Neural progenitor cell (in vitro differentiated cells): Measurements from ENCODE around the gene KCNK17. TPM values are rescaled to one million over a fixed set of nuclear protein-coding genes. Genes with fewer than 3 reads are reported as not detected.

Source experiments
- DNase-seq: peaks from one replicate; pipeline ENCODE4 v3.0.0-alpha.2; 2016; ENCODE audit warnings: low spot score
- H2AFZ ChIP-seq: fragments of 200-600 bp; sonication (generic); replicated peaks from 2 replicates; pipeline ENCODE4 v1.6.1; 2016; ENCODE audit warnings: antibody characterized with exemption
- H3F3A ChIP-seq: fragments of 200-600 bp; sonication (generic); 2 replicates; pipeline ENCODE4 v1.6.1; 2016; ENCODE audit warnings: antibody characterized with exemption, low read depth
- H3K27ac ChIP-seq: fragments of 200-600 bp; sonication (generic); 2 replicates; pipeline ENCODE4 v1.5.1; 2016; ENCODE audit warnings: mild to moderate bottlenecking
- H3K27me3 ChIP-seq: fragments of 200-600 bp; sonication (generic); 2 replicates; pipeline ENCODE4 v1.6.1; 2016; ENCODE audit warnings: mild to moderate bottlenecking, moderate library complexity
- H3K36me3 ChIP-seq: fragments of 200-600 bp; sonication (generic); 2 replicates; pipeline ENCODE4 v1.5.1; 2016
- H3K4me1 ChIP-seq: fragments of 200-600 bp; sonication (generic); 2 replicates; pipeline ENCODE4 v1.6.1; 2016; ENCODE audit warnings: mixed run types
- H3K4me2 ChIP-seq: fragments of 200-600 bp; sonication (generic); 2 replicates; pipeline ENCODE4 v1.6.1; 2016
- H3K4me3 ChIP-seq: fragments of 200-600 bp; sonication (generic); 2 replicates; pipeline ENCODE4 v1.5.1; 2016
- H3K79me2 ChIP-seq: fragments of 200-600 bp; sonication (generic); 2 replicates; pipeline ENCODE4 v1.6.1; 2016; ENCODE audit warnings: low read depth
- H3K9ac ChIP-seq: fragments of 200-600 bp; sonication (generic); 2 replicates; pipeline ENCODE4 v1.6.1; 2016
- H3K9me3 ChIP-seq: fragments of 200-600 bp; sonication (generic); 2 replicates; pipeline ENCODE4 v1.5.1; 2016; ENCODE audit warnings: low read depth
- H4K20me1 ChIP-seq: fragments of 200-600 bp; sonication (generic); 2 replicates; pipeline ENCODE4 v1.6.1; 2016; ENCODE audit warnings: low read depth
- H3K27ac Mint-ChIP-seq: 3 replicates; pipeline ENCODE4 v1.8.0; 2021; ENCODE audit warnings: mixed read lengths
- H3K27me3 Mint-ChIP-seq: 2 replicates; pipeline ENCODE4 v1.8.0; 2022; ENCODE audit warnings: low read depth, mild to moderate bottlenecking, inconsistent platforms, moderate library complexity, mixed read lengths; ENCODE audit not compliant: insufficient read depth
- H3K36me3 Mint-ChIP-seq: 3 replicates; pipeline ENCODE4 v1.8.0; 2021; ENCODE audit warnings: mixed read lengths
- H3K4me1 Mint-ChIP-seq: 3 replicates; pipeline ENCODE4 v1.8.0; 2021; ENCODE audit warnings: mixed read lengths
- H3K4me3 Mint-ChIP-seq: 3 replicates; pipeline ENCODE4 v1.8.0; 2021; ENCODE audit warnings: mild to moderate bottlenecking, moderate library complexity, mixed read lengths
- H3K9me3 Mint-ChIP-seq: 3 replicates; pipeline ENCODE4 v1.8.0; 2020; ENCODE audit warnings: mixed read lengths
- CTCF ChIP-seq: fragments of 200-600 bp; sonication (generic); IDR thresholded peaks from 2 replicates; pipeline ENCODE4 v1.5.1; 2017; ENCODE audit warnings: antibody characterized with exemption, mild to moderate bottlenecking
- EZH2 ChIP-seq: fragments of 200-600 bp; sonication (generic); IDR thresholded peaks from 2 replicates; pipeline ENCODE4 v1.6.1; 2017; ENCODE audit warnings: antibody characterized with exemption, mild to moderate bottlenecking, moderate library complexity
- EZH2phosphoT487 ChIP-seq: fragments of 200-600 bp; sonication (generic); IDR thresholded peaks from 2 replicates; pipeline ENCODE4 v1.6.1; 2017; ENCODE audit warnings: antibody characterized with exemption
- total RNA-seq: library from RNA; depleted of rRNA; stranded (reverse); fragments of >200 nt; gene quantifications from 2 replicates; pipeline ENCODE4 v1.2.3, GENCODE V29; 2015; ENCODE audit warnings: low replicate concordance

KCNK17 gene
- total RNA-seq, 1 donor from 2014 or later, result not detected

GRCh38 chr6:39250507-39250906 is 63.7 kb downstream of the KCNK17 start:
- no peaks in the 10 kb centered on the region for H3K36me3 ChIP-seq
- no peaks in the 10 kb centered on the region for H3K4me1 ChIP-seq
- no peaks in the 10 kb centered on the region for H3K9me3 ChIP-seq
- H2AFZ ChIP-seq, result no peak overlapping the region
- no peak overlapping the region for H3K4me2 ChIP-seq
- Mint-ChIP-seq H3K27ac (no peak overlapping the region), H3K9me3 (peaks cover 3% of the 10 kb centered on the region), H3K4me1 (no peaks in the 10 kb centered on the region), H3K27me3 (peaks cover 8% of the 10 kb centered on the region), H3K4me3 (no peak overlapping the region), H3K36me3 (no peaks in the 10 kb centered on the region)
- H4K20me1 ChIP-seq, result no peaks in the 10 kb centered on the region
- H3K9ac ChIP-seq, result no peak overlapping the region
- H3K4me3 ChIP-seq, result no peak overlapping the region
- no peaks in the 10 kb centered on the region for H3F3A ChIP-seq
- no peak overlapping the region for H3K27ac ChIP-seq
- no peaks in the 10 kb centered on the region for H3K79me2 ChIP-seq
- TF ChIP-seq EZH2phosphoT487 (no peak), CTCF (no peak), EZH2 (no peak)
- H3K27me3 ChIP-seq, result no peaks in the 10 kb centered on the region
- no peak for DNase-seq

GRCh38 chr6:39249278-39249677 is 64.9 kb downstream of the KCNK17 start:
- Histone ChIP-seq H3K27me3 (no peaks in the 10 kb centered on the region), H2AFZ (no peak overlapping the region)
- no peak for TF ChIP-seq EZH2phosphoT487

More at GRCh38 chr6:39249278-39249677, 64.9 kb downstream of the KCNK17 start:
- no peak overlapping the region for H3K4me2 ChIP-seq
- no peak overlapping the region for H3K27ac ChIP-seq
- H3F3A ChIP-seq, result no peaks in the 10 kb centered on the region
- Mint-ChIP-seq H3K4me1 (no peaks in the 10 kb centered on the region), H3K27me3 (peaks cover 8% of the 10 kb centered on the region), H3K4me3 (no peak overlapping the region), H3K36me3 (no peaks in the 10 kb centered on the region), H3K27ac (no peak overlapping the region), H3K9me3 (no peaks in the 10 kb centered on the region)
- no peaks in the 10 kb centered on the region for H4K20me1 ChIP-seq
- no peak for DNase-seq
- no peaks in the 10 kb centered on the region for H3K79me2 ChIP-seq
- H3K9me3 ChIP-seq, result no peaks in the 10 kb centered on the region
- H3K36me3 ChIP-seq, result no peaks in the 10 kb centered on the region
- no peak overlapping the region for H3K9ac ChIP-seq
- no peak overlapping the region for H3K4me3 ChIP-seq
- no peaks in the 10 kb centered on the region for H3K4me1 ChIP-seq

Other genes with a start within 250 kb of the KCNK17 start
- gene SAYSD1, start 199.2 kb downstream of the KCNK17 start, total RNA-seq, result 8.2 and 10.8 TPM in 2 replicates
- gene KCNK5, start 84.9 kb downstream of the KCNK17 start, total RNA-seq, result 5.7 and 7.3 TPM in 2 replicates
- gene KCNK16, start 8.3 kb upstream of the KCNK17 start, total RNA-seq, result not detected in 2 replicates